Pons (tissue), 1 donor: Measurements from ENCODE around the gene GSTP1.
"Not testable (repeated sequence)": the region's sequence is repeated elsewhere in the genome, so short reads cannot be mapped to it uniquely, and the experiment has no call there.

Experiments
- DNase-seq: peaks from one replicate; pipeline ENCODE4 v3.0.0-alpha.2; 2016; ENCODE audit warnings: low spot score

Gene GSTP1

DNA sequence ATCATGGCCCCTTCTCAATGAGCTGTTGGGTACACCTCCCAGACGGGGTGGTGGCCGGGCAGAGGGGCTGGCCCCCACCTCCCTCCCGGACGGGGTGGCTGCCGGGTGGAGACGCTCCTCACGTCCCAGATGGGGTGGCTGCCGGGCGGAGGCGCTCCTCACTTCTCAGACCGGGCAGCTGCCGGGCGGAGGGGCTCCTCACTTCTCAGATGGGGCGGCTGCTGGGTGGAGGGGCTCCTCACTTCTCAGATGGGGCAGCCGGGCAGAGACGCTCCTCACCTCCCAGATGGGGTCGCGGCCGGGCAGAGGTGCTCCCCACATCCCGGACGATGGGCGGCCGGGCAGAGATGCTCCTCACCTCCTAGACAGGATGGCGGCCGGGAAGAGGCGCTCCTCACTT is 14.4 kb downstream of the GSTP1 start:
- DNase-seq, result not testable (repeated sequence)

GRCh38 chr11:67599149-67599548 is 15.5 kb downstream of the GSTP1 start:
- DNase-seq, result no peak

DNA sequence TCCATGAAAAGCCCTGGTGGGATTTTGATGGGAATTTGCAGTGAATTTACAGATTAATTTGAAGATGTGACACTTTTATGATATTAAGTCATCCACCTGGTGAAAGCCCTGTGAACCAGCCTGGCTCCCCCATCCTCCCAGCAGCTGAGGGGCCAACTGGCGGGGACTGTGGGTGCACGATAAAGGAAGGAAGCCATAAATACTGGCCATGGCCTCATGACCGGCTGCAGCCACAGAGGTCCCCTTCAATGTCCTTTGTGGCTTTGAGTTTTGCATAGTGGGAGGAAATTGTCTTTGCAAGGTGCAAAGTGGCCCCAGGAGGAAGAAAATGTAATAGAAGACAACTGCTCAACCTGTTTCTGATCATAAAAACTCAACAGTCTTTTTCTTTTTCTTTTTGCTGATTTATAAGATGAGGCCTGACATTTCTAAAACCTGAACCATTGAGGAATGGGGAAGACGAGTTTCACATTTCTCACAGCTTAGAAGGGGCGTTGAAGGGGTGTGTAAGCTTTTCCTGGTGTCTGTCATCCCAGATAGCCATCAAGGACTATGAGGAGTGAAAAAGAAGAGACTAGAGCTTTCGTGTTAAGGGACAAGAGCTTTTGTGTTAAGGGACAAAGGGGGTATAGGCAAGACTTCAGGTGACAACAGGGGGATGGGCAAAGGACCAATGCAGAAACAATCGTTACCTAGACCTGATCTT is 16.9 kb downstream of the GSTP1 start:
- DNase-seq, result no peak

- no peak for DNase-seq
Observed at GRCh38 chr11:67601098-67601497, 17.5 kb downstream of the GSTP1 start.

DNA sequence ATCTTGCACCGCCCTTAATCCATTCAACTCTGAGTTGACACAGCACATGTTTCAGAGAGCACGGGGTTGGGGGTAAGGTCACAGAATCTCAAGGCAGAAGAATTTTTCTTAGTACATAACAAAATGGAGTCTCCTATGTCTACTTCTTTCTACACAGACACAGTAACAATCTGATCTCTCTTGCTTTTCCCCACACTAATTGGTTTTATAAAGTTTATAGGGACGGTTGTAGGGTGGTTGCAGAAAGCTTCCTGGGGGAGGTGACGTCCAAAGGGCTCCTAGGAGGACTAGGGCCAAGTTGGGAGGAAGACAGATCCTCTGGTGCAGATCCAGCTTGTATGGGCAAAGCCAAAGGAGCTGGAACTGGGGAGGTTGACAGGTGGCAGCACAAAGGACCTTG is 20.5 kb downstream of the GSTP1 start:
- not testable (repeated sequence) for DNase-seq

GRCh38 chr11:67604815-67605214 is 21.2 kb downstream of the GSTP1 start:
- no peak for DNase-seq

GRCh38 chr11:67605231-67606011 is 21.8 kb downstream of the GSTP1 start:
- no peak for DNase-seq

- no peak for DNase-seq
Observed at GRCh38 chr11:67606093-67606491, 22.5 kb downstream of the GSTP1 start.

DNA sequence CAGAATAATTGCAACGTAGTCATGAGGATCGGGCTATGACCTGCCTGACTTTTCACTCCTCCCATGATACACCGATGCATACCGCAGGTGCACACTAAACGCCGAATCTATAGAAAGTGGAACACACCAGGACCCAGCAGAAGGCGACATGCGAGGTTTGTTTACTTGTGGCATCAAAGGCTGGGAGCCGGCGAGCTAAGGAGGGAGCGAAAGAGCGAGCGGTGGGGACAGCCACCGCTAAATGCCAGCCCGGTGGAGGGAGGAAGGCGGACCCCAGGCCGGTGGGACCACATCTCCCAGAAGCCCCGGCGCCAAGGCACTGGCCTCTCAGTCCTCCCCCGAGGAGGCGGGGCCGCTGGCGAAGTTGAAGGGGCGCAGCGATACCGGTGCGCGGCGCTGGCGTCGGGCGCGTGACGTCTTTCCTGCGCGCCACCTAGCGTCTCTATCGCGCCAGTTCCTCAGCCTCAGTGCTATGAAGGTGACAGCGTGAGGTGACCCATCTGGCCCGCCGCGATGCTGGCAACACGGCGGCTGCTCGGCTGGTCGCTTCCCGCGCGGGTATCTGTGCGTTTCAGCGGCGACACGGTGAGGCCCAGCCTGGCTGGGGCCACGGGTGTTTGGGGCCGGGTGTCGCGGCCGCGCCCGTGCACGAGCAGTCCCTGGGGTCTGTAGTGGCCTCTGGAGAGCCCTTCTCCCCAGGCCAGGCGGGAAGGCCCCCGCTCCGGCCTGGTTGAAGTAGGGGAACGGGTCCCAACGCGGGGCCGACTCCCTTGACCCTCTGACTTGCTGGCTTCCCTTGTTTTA is 23.1 kb downstream of the GSTP1 start, which contains the start of gene NDUFV1:
Gene NDUFV1 (plus strand): TSS at position 445 of the 804 bp plus-strand sequence. CDS start 69 bp downstream, at position 514.
- DNase-seq, result peak; percentile 92

GRCh38 chr11:67607507-67607906 is 23.9 kb downstream of the GSTP1 start:
- DNase-seq, result no peak

DNA sequence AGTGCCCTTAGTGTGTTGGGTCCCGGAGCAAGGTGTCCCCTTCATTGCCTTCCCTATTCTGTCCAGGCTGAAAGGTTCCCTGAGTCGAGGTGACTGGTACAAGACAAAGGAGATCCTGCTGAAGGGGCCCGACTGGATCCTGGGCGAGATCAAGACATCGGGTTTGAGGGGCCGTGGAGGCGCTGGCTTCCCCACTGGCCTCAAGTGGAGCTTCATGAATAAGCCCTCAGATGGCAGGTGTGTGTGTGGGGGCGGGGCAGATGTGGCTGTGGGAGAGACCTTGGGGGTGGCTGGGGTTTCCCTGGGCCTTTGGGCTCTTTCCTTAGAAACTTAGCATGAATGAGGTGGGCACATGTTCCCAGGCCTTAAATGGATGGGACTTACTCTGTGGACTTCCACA is 24.9 kb downstream of the GSTP1 start:
- no peak for DNase-seq

DNA sequence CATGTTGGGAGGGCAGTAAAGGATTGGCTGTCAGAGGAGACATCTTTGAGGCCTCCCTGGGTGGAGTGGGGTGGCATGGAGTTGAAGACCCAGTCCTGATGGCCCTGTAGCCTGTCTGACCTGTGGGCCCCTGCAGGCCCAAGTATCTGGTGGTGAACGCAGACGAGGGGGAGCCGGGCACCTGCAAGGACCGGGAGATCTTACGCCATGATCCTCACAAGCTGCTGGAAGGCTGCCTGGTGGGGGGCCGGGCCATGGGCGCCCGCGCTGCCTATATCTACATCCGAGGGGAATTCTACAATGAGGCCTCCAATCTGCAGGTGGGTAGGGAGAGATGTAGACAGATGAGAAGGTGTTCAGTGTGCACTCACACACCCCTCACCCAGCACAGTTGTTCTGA is 25.7 kb downstream of the GSTP1 start:
- DNase-seq, result no peak

- DNase-seq, result no peak
Observed at GRCh38 chr11:67610302-67610868, 26.8 kb downstream of the GSTP1 start.

DNA sequence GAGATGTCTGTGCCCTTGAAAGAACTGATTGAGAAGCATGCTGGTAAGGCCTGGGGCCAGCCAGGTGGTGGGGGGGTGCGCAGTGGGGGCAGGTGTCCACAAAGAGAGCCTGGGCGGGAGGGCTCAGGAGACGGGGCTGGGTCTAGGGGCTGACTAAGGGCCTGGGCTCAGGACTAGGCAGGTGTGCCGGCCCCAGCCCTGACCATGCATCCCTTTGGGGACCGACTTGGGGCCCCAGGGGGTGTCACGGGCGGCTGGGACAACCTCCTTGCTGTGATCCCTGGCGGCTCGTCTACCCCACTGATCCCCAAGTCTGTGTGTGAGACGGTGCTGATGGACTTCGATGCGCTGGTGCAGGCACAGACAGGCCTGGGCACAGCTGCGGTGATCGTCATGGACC is 27.6 kb downstream of the GSTP1 start:
- no peak for DNase-seq

GRCh38 chr11:67611704-67612587 is 28.3 kb downstream of the GSTP1 start:
- no peak for DNase-seq

GRCh38 chr11:67612751-67613150 is 29.1 kb downstream of the GSTP1 start:
- no peak for DNase-seq

DNA sequence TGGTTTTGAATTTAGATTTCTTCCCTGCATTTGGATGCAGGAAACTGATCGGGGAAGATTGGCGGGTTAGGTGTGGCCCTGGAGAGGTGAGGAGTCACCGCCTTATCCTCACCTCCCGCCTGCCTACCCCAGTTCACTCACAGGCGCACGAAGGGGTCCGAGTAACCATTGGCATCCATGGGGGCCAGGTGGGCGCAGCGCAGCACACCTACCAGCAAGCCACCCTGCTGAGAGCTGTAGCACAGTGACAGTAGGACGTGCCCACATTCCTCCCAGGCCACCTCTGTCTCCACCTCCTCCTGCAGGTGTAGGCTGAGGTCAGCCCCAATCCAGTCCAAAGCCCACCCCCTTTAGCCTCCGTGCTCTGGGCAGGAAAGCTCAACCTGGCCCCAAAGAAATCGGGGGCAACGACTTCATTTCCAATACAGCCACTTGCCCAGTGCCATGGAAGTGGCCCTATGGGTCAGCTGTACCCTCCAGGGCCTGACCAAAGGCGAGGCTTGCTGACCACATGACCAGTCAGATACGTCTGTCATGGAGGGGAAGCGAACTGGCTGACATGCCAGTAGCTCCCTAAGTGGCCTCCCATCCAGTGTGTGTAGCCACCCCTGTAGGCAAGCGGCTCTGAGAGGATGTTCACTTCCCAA is 29.8 kb downstream of the GSTP1 start:
- DNase-seq, result no peak

- no peak for DNase-seq
Observed at GRCh38 chr11:67613960-67614715, 30.5 kb downstream of the GSTP1 start.

- no peak for DNase-seq
Observed at GRCh38 chr11:67614730-67615714, 31.4 kb downstream of the GSTP1 start.
